CD4-positive, alpha-beta memory T cell (primary cell): Measurements from ENCODE around the gene NFATC1. TPM values are rescaled to one million over a fixed set of nuclear protein-coding genes. Genes with fewer than 3 reads are reported as not detected.

Experiments
- CTCF ChIA-PET: fragments of 350-600 bp; sonication (Branson Sonifier 250); formaldehyde crosslinking; loops from one replicate; lab custom pipeline; 2021; ENCODE audit warnings: inconsistent platforms; ENCODE audit not compliant: partially characterized antibody; lab: Charles Lee
- POLR2A ChIA-PET: fragments of 350-600 bp; sonication (Branson Sonifier 250); formaldehyde crosslinking; loops from one replicate; lab custom pipeline; 2021; ENCODE audit not compliant: partially characterized antibody; lab: Charles Lee
- DNase-seq, 5 donors: peaks; one replicate each; pipeline versions ENCODE4 v3.0.0 to v3.0.0-alpha.2; 2020 to 2022; ENCODE audit warnings: mixed read lengths in 1 of 5
- H3K27ac ChIP-seq: one replicate; pipeline ENCODE4 v1.7.0; 2013; ENCODE audit warnings: low read depth, low read length
- H3K27me3 ChIP-seq: 2 replicates; pipeline ENCODE4 v1.7.0; 2013; ENCODE audit warnings: mild to moderate bottlenecking, low read length, moderate library complexity; ENCODE audit not compliant: insufficient read depth
- H3K36me3 ChIP-seq: 2 replicates; pipeline ENCODE4 v1.7.0; 2013; ENCODE audit warnings: mild to moderate bottlenecking, low read length, moderate library complexity; ENCODE audit not compliant: insufficient read depth
- H3K4me1 ChIP-seq: 2 replicates; pipeline ENCODE4 v1.7.0; 2013; ENCODE audit warnings: mild to moderate bottlenecking, low read length, moderate library complexity; ENCODE audit not compliant: insufficient read depth
- H3K4me3 ChIP-seq, 2 donors: one replicate each; pipeline ENCODE4 v1.7.0; 2013; ENCODE audit warnings: low read length in 2 of 2, mild to moderate bottlenecking in 1 of 2
- H3K9me3 ChIP-seq, 2 donors: one replicate each; pipeline ENCODE4 v1.7.0; 2013; ENCODE audit warnings: low read length in 2 of 2, control low read depth in 1 of 2; ENCODE audit not compliant: control insufficient read depth in 1 of 2
- H3K27ac Mint-ChIP-seq, 7 donors: one replicate each; pipeline ENCODE4 v1.8.0; 2020 to 2021; ENCODE audit warnings: mixed read lengths in 7 of 7, mild to moderate bottlenecking in 6 of 7, inconsistent platforms in 3 of 7, moderate library complexity in 3 of 7
- H3K27me3 Mint-ChIP-seq, 2 donors: one replicate each; pipeline ENCODE4 v1.8.0; 2020 to 2021; ENCODE audit warnings: mixed read lengths in 2 of 2
- H3K36me3 Mint-ChIP-seq, 2 donors: one replicate each; pipeline ENCODE4 v1.8.0; 2020 to 2021; ENCODE audit warnings: mixed read lengths in 2 of 2, inconsistent platforms in 1 of 2, mild to moderate bottlenecking in 1 of 2
- H3K4me1 Mint-ChIP-seq, 4 donors: one replicate each; pipeline ENCODE4 v1.8.0; 2020 to 2021; ENCODE audit warnings: mixed read lengths in 4 of 4, mild to moderate bottlenecking in 1 of 4
- H3K4me3 Mint-ChIP-seq, 8 donors: one replicate each; pipeline ENCODE4 v1.8.0; 2020 to 2021; ENCODE audit warnings: mixed read lengths in 8 of 8, mild to moderate bottlenecking in 7 of 8, moderate library complexity in 6 of 8, inconsistent platforms in 3 of 8
- H3K9me3 Mint-ChIP-seq, 8 donors: one replicate each; pipeline ENCODE4 v1.8.0; 2020 to 2021; ENCODE audit warnings: mixed read lengths in 8 of 8, mild to moderate bottlenecking in 5 of 8, inconsistent platforms in 3 of 8, moderate library complexity in 1 of 8
- intact Hi-C: fragments of 100-400 bp; cut with micrococcal nuclease; formaldehyde crosslinking; loops from one replicate; pipeline ENCODE4 v1.15.1; 2023
- polyA plus RNA-seq, 2 donors: library from polyadenylated mRNA; unstranded; fragments of 300-500 nt; fragmentation: Illumina TruSeq; gene quantifications; one replicate each; pipeline ENCODE4 v1.2.3, GENCODE V29; 2021
- total RNA-seq, 2 experiments: library from RNA; stranded (reverse); gene quantifications; one replicate each; pipeline ENCODE4 v1.2.3, GENCODE V29; 2021

Gene NFATC1
- total and polyA plus RNA-seq, 4 experiments from 2014 or later: 15.3 to 69.6 (median 54.9) TPM

GRCh38 chr18:79402209-79402576 is 6.5 kb downstream of the NFATC1 start:
- H3K4me1 ChIP-seq: peaks cover 81% of the 10 kb centered on the region
- peak in 2 of 5 donors; percentile 33 to 44 for DNase-seq
- H3K27ac Mint-ChIP-seq: peak overlapping the region in 6 of 7 donors; percentile 95 to 100 (median 98)
- H3K4me3 ChIP-seq: peak overlapping the region in 1 of 2 donors; percentile 56
- intact Hi-C loops: loop anchor here (5.0 to 10.0 kb wide), 3 partner anchors 35 to 630 kb away; partner anchors contain the start of genes ATP9B and RBFA
- H3K4me3 Mint-ChIP-seq: peak overlapping the region; percentile 83 to 95 (median 92)
- no peaks in the 10 kb centered on the region for H3K36me3 ChIP-seq
- H3K27me3 Mint-ChIP-seq: peaks cover 0 to 2% of the 10 kb centered on the region in 2 donors
- peak overlapping the region; percentile 87 for H3K27ac ChIP-seq
- peaks cover 0 to 2% (median 0%) of the 10 kb centered on the region in 8 donors for H3K9me3 Mint-ChIP-seq
- H3K27me3 ChIP-seq: no peaks in the 10 kb centered on the region
- ChIA-PET CTCF (interaction anchor here (1.6 to 4.2 kb wide), 3 partner anchors 9 to 121 kb away, joined by 6 to 20 read pairs (median 8); no protein-coding TSS in a partner anchor), POLR2A (interaction anchor here (1.2 to 17.0 kb wide), 4 partner anchors 9 to 121 kb away, joined by 3 to 173 read pairs (median 38); no protein-coding TSS in a partner anchor)
- peaks cover 42 to 81% (median 66%) of the 10 kb centered on the region in 4 donors for H3K4me1 Mint-ChIP-seq
- peaks cover 3 to 30% of the 10 kb centered on the region in 2 donors for H3K36me3 Mint-ChIP-seq
- no peaks in the 10 kb centered on the region for H3K9me3 ChIP-seq

GRCh38 chr18:79402977-79403722 is 7.4 kb downstream of the NFATC1 start:
- Mint-ChIP-seq H3K27me3 (peaks cover 0 to 2% of the 10 kb centered on the region in 2 donors), H3K4me3 (peak overlapping the region; percentile 83 to 95 (median 92)), H3K4me1 (peaks cover 47 to 81% (median 66%) of the 10 kb centered on the region in 4 donors), H3K27ac (peak overlapping the region in 6 of 7 donors; percentile 95 to 100 (median 98)), H3K36me3 (peaks cover 3 to 33% of the 10 kb centered on the region in 2 donors), H3K9me3 (peaks cover 0 to 2% (median 0%) of the 10 kb centered on the region in 8 donors)
- peak in 2 of 5 donors; percentile 30 to 45 for DNase-seq
- Histone ChIP-seq H3K9me3 (no peaks in the 10 kb centered on the region), H3K27me3 (no peaks in the 10 kb centered on the region), H3K4me1 (peaks cover 72% of the 10 kb centered on the region), H3K36me3 (no peaks in the 10 kb centered on the region), H3K4me3 (peak overlapping the region in 1 of 2 donors; percentile 56), H3K27ac (peak overlapping the region; percentile 87)
- ChIA-PET POLR2A (interaction anchor here (1.2 to 17.0 kb wide), 5 partner anchors 9 to 276 kb away, joined by 3 to 173 read pairs (median 33); partner anchors contain the start of gene CTDP1), CTCF (interaction anchor here (1.6 to 4.2 kb wide), 3 partner anchors 10 to 120 kb away, joined by 6 to 20 read pairs (median 8); no protein-coding TSS in a partner anchor)
- intact Hi-C loops: loop anchor here (5.0 to 10.0 kb wide), 3 partner anchors 34 to 629 kb away; partner anchors contain the start of genes ATP9B and RBFA

DNA sequence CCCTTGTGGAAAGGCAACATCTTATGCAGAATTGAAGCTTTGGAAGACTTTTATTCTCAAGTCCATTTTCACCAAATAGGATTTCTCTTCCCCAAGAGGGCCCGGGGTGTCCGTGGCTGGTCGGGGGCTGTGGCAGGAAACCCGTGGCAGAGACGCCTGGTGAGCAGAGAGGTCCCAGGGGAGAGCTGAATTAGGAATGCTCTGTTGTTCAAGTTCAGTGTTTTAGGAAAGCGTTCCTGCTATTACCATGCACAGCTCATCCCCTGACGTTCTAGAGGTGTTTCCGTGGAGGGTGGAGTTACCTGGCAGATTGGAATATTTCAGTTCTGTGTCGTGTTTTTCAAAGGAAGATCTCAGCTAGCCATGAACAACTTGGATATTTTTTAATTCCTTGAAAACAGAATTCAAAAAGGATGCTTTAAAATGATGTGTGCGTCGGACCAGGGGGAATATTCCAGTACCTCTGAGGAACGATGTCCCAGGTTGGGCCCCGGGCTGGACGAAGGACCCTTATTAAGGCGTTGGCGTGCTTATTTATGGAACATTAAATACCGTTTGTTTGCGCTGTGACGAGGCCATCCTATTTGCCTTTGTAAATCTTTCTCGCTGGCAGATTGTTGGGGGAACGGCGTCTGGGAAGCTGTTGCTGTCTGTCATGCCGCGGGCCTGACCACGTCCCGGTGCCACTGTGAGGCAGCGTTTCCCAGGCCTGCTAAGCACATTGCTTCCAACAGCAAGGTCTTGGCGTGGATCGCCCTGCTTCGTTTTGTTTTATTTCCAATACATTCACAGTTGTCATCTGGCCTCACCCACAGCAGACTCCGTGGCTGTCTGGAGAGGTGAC is 8.2 kb downstream of the NFATC1 start:
- POLR2A ChIA-PET: interaction anchor here (1.4 to 17.0 kb wide), 4 partner anchors 10 to 275 kb away, joined by 4 to 173 read pairs (median 38); partner anchors contain the start of gene CTDP1
- DNase-seq: no peak

DNA sequence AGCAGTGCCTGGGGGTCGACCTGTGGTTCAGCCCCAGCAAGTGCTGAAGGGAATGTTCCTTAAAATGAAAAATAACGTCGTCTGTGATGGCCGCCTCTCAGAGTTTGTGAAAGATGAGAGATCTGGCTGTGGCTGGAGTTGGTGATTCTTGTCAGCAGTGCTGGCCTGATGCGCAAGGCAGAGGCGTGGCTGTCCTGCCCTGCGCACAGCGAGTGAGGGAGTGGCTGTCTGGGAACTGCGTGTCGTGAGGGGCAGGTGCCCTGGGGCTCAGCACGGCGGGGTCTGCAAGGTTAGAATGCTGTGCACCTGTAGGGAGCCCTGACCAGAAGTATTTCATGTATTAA is 8.8 kb downstream of the NFATC1 start:
- peak overlapping the region; percentile 6 to 49 for H3K4me3 ChIP-seq
- peaks cover 62% of the 10 kb centered on the region for H3K4me1 ChIP-seq
- H3K4me3 Mint-ChIP-seq: peak overlapping the region; percentile 83 to 95 (median 92)
- peak; percentile 58 to 78 (median 67) for DNase-seq
- no peaks in the 10 kb centered on the region for H3K36me3 ChIP-seq
- no peaks in the 10 kb centered on the region for H3K27me3 ChIP-seq
- H3K27ac ChIP-seq: peak overlapping the region; percentile 87
- peaks cover 3 to 30% of the 10 kb centered on the region in 2 donors for H3K36me3 Mint-ChIP-seq
- intact Hi-C loops: loop anchor here (2.0 to 10.0 kb wide), 4 partner anchors 33 to 628 kb away; partner anchors contain the start of genes ATP9B, CTDP1 and RBFA
- peaks cover 40 to 70% (median 57%) of the 10 kb centered on the region in 4 donors for H3K4me1 Mint-ChIP-seq
- ChIA-PET POLR2A (interaction anchor here (1.3 to 17.0 kb wide), 5 partner anchors 8 to 119 kb away, joined by 3 to 173 read pairs (median 33); partner anchors contain the start of gene NFATC1), CTCF (interaction anchor here (2.2 to 4.2 kb wide), 2 partner anchors 24 to 119 kb away, joined by 18 to 20 read pairs; no protein-coding TSS in a partner anchor)
- H3K9me3 Mint-ChIP-seq: peaks cover 0 to 2% (median 0%) of the 10 kb centered on the region in 8 donors
- no peaks in the 10 kb centered on the region for H3K9me3 ChIP-seq
- peak overlapping the region in 6 of 7 donors; percentile 95 to 100 (median 98) for H3K27ac Mint-ChIP-seq
- H3K27me3 Mint-ChIP-seq: no peaks in the 10 kb centered on the region

More for the DNA sequence above, 8.2 kb downstream of the NFATC1 start:
- Histone ChIP-seq H3K9me3 (no peaks in the 10 kb centered on the region), H3K27me3 (no peaks in the 10 kb centered on the region), H3K4me1 (peaks cover 68% of the 10 kb centered on the region), H3K4me3 (peak overlapping the region; percentile 6 to 56), H3K27ac (peak overlapping the region; percentile 87), H3K36me3 (no peaks in the 10 kb centered on the region)
- peak overlapping the region in 6 of 7 donors; percentile 95 to 100 (median 98) for H3K27ac Mint-ChIP-seq
- peak overlapping the region; percentile 83 to 95 (median 92) for H3K4me3 Mint-ChIP-seq
- peaks cover 42 to 73% (median 60%) of the 10 kb centered on the region in 4 donors for H3K4me1 Mint-ChIP-seq
- CTCF ChIA-PET: interaction anchor here (1.6 to 4.2 kb wide), 4 partner anchors 11 to 120 kb away, joined by 6 to 20 read pairs (median 13); no protein-coding TSS in a partner anchor
- H3K36me3 Mint-ChIP-seq: peaks cover 3 to 32% of the 10 kb centered on the region in 2 donors
- peaks cover 0 to under 1% of the 10 kb centered on the region in 2 donors for H3K27me3 Mint-ChIP-seq
- intact Hi-C loops: loop anchor here (2.0 to 10.0 kb wide), 4 partner anchors 33 to 628 kb away; partner anchors contain the start of genes ATP9B, CTDP1 and RBFA
- H3K9me3 Mint-ChIP-seq: peaks cover 0 to 2% (median 0%) of the 10 kb centered on the region in 8 donors

DNA sequence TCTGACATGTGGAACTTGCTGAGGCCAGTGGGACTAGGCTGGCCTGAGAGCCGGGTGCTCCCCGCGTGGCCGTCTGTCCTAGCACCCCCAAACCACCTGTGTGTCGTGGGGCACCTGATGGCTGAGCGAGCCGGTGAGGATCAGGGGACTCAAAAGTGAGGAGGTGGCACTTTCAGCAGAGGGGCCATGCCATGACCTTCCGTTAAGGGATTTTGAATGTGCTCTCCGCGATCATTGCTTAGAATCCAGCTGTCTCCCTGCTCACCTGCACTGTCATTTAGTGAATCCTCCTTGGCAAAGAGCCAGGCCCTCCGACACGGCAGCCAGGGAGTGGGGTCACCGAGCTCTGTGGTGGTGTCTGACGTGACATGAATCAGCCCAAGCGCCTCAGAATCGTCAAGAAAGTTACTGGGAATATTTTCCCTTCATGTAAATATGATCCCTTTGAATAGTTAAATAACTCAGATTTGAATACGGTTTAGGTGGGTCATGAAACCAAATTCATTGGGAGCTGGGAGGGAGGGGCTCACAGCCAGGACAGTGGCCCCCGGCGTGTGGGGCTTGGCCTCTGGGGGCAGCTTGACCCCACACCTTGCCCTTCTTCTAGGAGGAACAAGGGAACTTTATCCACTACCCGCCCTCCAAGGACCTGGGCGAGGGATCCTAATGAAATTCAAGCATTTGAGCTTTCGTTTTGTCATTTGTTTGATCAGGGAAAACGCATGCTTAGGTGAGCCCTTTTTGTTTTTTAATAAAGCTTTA is 9.5 kb downstream of the NFATC1 start:
- Mint-ChIP-seq H3K4me3 (peak overlapping the region; percentile 83 to 95 (median 92)), H3K27me3 (no peaks in the 10 kb centered on the region), H3K4me1 (peaks cover 40 to 70% (median 57%) of the 10 kb centered on the region in 4 donors), H3K9me3 (peaks cover 0 to 2% (median 0%) of the 10 kb centered on the region in 8 donors), H3K27ac (peak overlapping the region in 6 of 7 donors; percentile 95 to 100 (median 98)), H3K36me3 (peaks cover 3 to 30% of the 10 kb centered on the region in 2 donors)
- ChIA-PET CTCF (interaction anchor here (0.7 to 4.2 kb wide), 9 partner anchors 9 to 240 kb away, joined by 3 to 20 read pairs (median 5); no protein-coding TSS in a partner anchor), POLR2A (interaction anchor here (0.8 to 17.0 kb wide), 11 partner anchors 9 to 337 kb away, joined by 3 to 173 read pairs (median 4); partner anchors contain the start of genes ATP9B and NFATC1)
- intact Hi-C loops: loop anchor here (1.0 to 10.0 kb wide), 3 partner anchors 10 to 340 kb away; partner anchors contain the start of genes ATP9B, CTDP1 and NFATC1
- peak overlapping the region; percentile 49 to 60 for H3K4me3 ChIP-seq
- H3K9me3 ChIP-seq: no peaks in the 10 kb centered on the region
- H3K4me1 ChIP-seq: peaks cover 62% of the 10 kb centered on the region
- H3K36me3 ChIP-seq: no peaks in the 10 kb centered on the region
- no peaks in the 10 kb centered on the region for H3K27me3 ChIP-seq
- peak overlapping the region; percentile 87 for H3K27ac ChIP-seq
- DNase-seq: peak; percentile 32 to 81 (median 40)
